Fibroblast of mammary gland (primary cell): Measurements from ENCODE around the gene GULP1.

Experiments used
- DNase-seq: peaks from one replicate; pipeline ENCODE4 v3.0.0-alpha.2; 2010; ENCODE audit warnings: low read depth
- H3K4me3 ChIP-seq: 2 replicates; pipeline ENCODE4 v1.5.1; 2011; ENCODE audit warnings: low read depth, mild to moderate bottlenecking, low read length, moderate library complexity; ENCODE audit not compliant: control insufficient read depth
- TF ChIP-seq, protein P1 (sequence below): conservative IDR thresholded peaks from 2 replicates; pipeline ENCODE4 v1.5.1; 2011; ENCODE audit warnings: low read depth, low read length, inconsistent platforms; ENCODE audit not compliant: control insufficient read depth, insufficient read depth

The GULP1 gene

DNA sequence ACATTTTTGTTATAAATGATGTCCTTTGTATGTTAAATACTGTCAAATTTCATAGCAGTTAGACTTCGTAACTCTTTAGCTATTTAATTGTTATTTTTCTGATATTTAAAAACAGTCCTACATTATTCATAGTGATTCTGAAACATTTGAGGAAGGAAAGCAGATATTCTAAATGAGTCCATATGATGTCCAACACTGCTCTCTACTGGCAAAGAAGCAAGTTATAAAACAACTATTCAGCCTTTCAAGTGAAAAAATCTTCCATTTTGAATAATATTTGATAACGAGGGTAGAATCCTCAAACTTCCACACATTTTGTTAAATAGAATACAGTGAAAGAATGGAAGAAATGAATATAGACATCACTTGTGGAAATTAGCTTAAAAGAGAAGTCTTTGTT lies 220.8 kb downstream of the GULP1 start:
- peak; percentile 72 for DNase-seq
- H3K4me3 ChIP-seq, result no peak overlapping the region
- TF ChIP-seq, protein P1, sequence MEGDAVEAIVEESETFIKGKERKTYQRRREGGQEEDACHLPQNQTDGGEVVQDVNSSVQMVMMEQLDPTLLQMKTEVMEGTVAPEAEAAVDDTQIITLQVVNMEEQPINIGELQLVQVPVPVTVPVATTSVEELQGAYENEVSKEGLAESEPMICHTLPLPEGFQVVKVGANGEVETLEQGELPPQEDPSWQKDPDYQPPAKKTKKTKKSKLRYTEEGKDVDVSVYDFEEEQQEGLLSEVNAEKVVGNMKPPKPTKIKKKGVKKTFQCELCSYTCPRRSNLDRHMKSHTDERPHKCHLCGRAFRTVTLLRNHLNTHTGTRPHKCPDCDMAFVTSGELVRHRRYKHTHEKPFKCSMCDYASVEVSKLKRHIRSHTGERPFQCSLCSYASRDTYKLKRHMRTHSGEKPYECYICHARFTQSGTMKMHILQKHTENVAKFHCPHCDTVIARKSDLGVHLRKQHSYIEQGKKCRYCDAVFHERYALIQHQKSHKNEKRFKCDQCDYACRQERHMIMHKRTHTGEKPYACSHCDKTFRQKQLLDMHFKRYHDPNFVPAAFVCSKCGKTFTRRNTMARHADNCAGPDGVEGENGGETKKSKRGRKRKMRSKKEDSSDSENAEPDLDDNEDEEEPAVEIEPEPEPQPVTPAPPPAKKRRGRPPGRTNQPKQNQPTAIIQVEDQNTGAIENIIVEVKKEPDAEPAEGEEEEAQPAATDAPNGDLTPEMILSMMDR, result peak; percentile 64

DNA sequence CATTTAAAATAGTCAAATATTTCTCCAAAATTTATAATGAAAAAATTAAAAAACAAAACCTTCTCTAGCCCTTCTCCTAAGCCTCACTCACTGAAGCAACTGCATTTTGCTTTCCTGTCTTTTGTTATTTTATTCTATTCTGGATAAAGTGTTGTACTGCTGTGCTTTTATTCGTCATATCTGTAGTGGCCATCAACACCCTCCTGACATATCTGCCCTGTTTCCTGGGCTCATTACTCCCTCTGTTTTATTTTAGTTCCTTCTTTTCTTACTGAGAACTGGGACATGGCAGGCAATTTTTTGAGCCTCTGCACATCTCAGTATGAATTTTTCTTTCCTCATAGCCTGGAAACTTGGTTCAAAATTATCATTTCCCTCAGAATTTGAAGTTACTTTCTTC lies 224.2 kb downstream of the GULP1 start:
- TF ChIP-seq, protein P1, result no peak
- H3K4me3 ChIP-seq, result no peak overlapping the region
- DNase-seq, result no peak

GRCh38 chr2:188517549-188518215 lies 226.0 kb downstream of the GULP1 start:
- TF ChIP-seq, protein P1, result no peak
- H3K4me3 ChIP-seq, result no peak overlapping the region
- no peak for DNase-seq

DNA sequence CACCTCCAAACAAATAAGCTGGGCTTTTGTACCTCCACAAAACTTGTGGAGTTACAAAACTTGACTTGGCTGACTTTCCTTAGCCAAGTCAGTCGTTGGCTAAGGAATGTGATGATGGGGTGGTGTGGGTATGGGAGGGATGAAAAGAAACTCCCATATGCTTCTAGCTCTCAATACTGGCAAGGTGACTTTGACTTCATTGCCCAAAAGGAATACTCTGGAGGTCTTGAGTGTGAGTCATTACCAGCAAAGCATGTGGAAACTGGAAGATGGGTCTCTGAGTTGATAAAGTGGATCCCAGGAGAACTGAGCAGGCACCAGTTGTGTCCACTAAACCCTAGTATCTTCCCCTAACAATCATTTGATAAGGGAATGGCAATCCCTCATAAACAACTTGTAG lies 226.7 kb downstream of the GULP1 start:
- TF ChIP-seq, protein P1, result no peak
- no peak overlapping the region for H3K4me3 ChIP-seq
- DNase-seq, result peak; percentile 74

DNA sequence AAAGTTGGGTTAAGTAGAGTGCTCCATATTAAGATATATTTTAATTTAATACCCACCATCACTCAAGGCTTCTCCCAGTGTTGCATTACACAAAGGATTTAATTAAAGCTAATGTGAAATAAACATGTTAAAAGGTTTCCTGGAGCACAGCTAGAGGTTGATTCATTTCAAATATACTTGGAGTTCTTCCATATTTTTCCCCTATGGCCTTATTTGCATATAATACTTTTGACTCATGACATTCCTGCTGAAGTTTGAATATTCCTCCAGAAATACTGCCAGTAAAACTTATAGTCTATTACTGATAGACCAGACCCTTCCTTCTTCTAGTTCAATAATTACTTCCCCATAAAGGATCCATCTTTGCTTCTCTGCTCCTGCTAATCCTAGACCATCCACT lies 227.5 kb downstream of the GULP1 start:
- peak; percentile 73 for DNase-seq
- H3K4me3 ChIP-seq, result no peak overlapping the region
- TF ChIP-seq, protein P1, result no peak

DNA sequence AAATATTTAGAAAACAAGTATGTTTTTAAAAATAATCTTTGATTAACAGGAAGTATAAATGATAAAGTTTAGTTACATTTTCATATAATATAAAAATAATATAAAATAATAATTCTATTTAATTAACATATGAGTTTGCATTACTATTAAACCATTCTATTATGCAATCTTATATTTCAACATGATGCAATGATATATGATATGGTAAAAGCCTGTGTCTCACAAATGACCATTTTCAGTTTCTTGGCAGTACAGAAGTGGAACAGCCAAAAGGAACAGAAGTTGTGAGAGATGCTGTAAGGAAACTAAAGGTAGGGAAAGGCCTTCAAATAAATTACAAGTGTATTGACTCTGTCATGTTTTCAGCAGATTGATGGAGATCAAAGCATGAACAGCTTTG lies 230.8 kb downstream of the GULP1 start:
- peak; percentile 54 for DNase-seq
- H3K4me3 ChIP-seq, result no peak overlapping the region
- TF ChIP-seq, protein P1, result no peak

DNA sequence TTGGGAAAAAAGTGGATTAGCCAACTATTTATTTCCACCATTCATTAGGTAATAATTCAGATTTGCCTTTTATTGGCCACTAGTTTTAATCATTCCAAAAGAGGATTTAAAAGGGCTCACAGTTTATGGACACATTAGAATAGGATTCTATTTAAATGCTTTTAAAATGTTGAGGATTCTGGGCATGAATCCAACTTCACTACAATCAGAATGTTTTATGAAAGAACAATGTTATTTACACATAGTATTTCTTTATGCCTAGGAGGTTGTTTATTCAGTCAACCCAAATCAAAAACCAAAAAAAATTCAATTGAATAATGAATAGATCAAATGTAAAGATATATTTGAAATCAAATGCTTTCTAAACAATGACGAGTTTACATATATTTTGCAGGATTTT lies 232.2 kb downstream of the GULP1 start:
- TF ChIP-seq, protein P1, result no peak
- H3K4me3 ChIP-seq, result no peak overlapping the region
- DNase-seq, result peak; percentile 25
